DND-41 (cell line): ENCODE results near the gene AGPAT3.

Source experiments
- EZH2 ChIP-seq: IDR thresholded peaks from 3 replicates; pipeline ENCODE4 v1.6.1; 2012; ENCODE audit warnings: borderline replicate concordance, low read depth, mild to moderate bottlenecking, moderate library complexity, low read length, inconsistent platforms; ENCODE audit not compliant: severe bottlenecking
- TF ChIP-seq, protein P1 (sequence below): IDR thresholded peaks from 2 replicates; pipeline ENCODE4 v1.5.1; 2012; ENCODE audit warnings: borderline replicate concordance, low read length, moderate library complexity, mild to moderate bottlenecking; ENCODE audit not compliant: poor library complexity, severe bottlenecking; ENCODE audit errors: extremely low read depth

DNA sequence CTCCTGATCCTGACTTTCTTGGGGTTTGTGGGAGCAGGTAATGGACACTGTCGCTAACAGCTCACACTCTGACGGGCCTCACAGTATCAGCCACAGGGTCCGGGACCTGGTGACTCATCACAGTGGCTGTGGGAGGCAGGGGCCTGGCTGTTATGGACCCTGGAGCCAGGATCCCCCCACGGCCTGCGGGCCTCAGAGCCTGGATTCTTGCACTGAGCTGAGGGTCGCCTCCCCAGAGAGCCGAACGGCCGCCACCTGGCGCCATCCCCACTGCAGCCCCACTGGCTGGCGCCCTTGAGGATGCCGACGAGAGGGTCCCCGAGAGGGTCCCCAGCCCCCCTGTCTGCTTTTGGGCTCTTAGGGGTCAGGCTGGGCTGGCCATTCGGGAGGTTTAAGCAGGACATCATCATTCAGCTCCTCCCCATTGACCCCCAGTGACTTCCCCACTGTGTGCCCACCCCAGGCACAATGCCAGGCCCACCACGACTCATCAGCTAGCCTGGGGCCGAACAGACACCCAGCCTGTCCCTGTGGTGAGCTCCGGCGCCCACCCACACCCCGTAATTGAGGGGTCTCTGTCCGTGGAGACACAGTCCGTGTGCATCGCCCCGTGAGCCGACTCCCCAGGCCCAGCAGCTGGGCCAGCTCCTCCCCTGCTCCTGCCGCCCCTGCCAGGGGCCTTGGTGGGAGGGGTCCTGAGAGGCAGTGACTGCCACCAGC, 116.3 kb downstream of the AGPAT3 start:
- TF ChIP-seq, protein P1, sequence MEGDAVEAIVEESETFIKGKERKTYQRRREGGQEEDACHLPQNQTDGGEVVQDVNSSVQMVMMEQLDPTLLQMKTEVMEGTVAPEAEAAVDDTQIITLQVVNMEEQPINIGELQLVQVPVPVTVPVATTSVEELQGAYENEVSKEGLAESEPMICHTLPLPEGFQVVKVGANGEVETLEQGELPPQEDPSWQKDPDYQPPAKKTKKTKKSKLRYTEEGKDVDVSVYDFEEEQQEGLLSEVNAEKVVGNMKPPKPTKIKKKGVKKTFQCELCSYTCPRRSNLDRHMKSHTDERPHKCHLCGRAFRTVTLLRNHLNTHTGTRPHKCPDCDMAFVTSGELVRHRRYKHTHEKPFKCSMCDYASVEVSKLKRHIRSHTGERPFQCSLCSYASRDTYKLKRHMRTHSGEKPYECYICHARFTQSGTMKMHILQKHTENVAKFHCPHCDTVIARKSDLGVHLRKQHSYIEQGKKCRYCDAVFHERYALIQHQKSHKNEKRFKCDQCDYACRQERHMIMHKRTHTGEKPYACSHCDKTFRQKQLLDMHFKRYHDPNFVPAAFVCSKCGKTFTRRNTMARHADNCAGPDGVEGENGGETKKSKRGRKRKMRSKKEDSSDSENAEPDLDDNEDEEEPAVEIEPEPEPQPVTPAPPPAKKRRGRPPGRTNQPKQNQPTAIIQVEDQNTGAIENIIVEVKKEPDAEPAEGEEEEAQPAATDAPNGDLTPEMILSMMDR: no peak
- no peak for TF ChIP-seq EZH2
